Mucosa of gallbladder (tissue), 1 donor: ENCODE data around the gene SPATC1L. TPM values are rescaled to one million over a fixed set of nuclear protein-coding genes. Genes with fewer than 3 reads are reported as not detected.

ENCODE experiments used
- DNase-seq: peaks from one replicate; pipeline ENCODE4 v3.0.0-alpha.2; 2020; ENCODE audit warnings: low spot score
- total RNA-seq: library from RNA; stranded (reverse); gene quantifications from one replicate; pipeline ENCODE4 v1.2.1, GENCODE V29; 2021
- donor health status: DM: no; HTN: no; CAD: no.

SPATC1L gene
- total RNA-seq, 1 donor from 2014 or later: 6.9 TPM

DNA sequence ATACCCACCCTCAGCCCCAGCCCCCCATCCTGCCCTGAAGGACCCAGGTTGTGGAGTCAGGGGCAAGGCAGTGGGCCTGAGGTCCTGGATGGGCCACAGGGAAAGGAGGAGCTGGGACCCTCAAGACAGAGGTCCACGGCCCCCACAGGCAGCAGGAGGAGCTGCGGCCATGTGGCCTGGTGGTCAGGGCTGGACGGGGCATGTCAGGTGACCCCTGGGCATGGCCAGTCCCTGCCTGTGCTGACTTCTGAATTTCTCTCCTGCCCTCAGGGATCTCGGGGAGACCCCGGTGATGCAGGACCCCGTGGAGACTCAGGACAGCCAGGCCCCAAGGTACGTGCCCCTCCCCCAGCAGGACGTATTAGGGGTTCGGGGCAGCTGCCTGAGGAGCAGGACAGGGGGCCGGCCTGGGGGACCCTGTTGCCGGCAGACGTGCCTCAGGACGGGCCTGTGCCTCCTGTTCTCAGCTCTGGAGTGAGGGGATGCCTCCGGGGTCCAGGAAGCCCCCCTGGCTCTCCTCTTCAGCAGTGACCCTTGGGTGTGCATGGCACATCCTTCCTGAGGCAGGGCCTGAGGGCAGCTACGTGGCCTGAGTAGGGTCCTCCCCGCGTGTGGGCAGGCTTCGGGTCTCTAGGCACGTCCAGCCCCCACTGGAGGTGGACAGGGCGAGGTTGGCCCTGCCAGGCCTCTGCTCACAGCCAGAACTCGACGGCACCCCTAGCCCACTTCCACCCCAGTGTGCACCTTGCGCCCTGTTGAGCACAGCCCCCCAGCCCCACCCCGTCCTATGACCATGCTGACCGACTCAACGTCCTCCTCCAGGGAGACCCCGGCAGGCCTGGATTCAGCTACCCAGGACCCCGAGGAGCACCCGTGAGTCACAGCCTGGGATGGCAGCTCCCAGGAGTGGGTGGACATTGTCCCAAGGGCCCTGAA is 62.7 kb downstream of the SPATC1L start:
- no peak for DNase-seq

DNA sequence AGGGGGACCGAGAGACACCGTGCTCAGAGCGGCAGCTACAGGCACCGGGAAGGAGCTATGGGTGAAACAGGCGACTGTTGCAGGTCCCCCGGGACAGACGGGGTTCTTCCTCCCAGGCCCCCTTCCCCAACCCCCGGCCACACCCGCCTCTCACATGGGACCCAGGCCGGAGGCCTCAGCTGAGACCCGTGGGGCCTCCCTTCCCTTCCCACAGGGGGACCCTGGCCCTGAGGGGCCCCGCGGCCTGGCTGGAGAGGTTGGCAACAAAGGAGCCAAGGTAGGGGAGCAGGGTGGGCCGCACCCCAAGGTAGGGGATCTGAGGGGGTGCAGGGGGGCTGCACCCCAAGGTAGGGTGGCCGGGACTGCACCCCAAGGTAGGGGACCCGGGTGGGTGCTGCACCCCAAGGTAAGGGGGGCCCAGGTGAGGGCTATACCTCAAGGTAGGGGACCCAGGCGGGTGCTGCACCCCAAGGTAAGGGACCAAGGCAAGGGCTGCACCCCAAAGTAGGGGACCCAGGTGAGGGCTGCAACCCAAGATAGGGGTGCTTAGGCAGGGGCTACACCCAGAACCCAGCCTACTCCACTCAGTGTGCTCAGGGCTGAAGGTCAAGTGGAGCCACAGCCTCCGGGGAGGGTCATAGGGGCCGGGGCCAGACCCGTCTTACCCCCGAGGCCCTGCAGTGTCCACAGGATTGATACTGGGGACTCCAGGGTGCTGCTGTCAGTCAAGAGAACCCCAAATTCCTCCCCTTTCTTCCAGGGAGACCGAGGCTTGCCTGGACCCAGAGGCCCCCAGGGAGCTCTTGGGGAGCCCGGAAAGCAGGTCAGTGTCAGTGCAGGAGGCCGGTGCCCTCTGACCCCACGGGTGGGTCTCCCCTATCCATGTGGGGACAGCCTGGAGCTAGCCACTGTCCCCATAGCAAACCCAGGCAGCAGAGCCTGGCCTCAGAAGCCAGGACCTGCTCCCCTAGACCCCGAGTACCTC is 63.7 kb downstream of the SPATC1L start:
- no peak for DNase-seq

DNA sequence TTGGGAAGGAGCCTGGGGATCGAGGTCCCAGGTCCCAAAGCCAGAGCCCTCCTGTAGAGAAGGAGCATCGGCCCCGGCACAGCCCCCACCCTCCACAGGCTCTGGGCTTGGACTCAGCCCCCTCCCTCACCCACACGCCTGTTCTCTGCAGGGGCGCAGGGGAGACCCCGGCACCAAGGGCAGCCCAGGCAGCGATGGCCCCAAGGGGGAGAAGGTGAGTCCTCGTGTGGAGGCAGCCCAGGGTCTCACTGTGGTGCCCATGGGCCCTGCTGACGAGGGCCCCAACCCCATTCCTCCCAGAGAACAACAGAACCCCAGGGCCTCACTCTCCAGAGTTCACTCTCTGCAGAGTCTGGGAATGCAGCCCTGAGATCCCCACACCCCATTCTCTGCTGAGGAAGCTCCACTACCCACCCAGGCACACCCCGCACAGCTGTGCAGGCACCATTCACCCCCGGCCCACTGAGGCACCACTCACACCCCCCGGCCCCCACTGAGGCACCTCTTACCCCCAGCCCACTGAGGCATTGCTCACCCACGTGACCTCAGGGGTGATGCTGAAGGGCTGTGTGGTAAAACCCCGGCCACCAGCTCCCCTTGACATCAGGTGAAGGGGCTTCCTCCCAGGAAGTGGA is 64.5 kb downstream of the SPATC1L start:
- no peak for DNase-seq

DNA sequence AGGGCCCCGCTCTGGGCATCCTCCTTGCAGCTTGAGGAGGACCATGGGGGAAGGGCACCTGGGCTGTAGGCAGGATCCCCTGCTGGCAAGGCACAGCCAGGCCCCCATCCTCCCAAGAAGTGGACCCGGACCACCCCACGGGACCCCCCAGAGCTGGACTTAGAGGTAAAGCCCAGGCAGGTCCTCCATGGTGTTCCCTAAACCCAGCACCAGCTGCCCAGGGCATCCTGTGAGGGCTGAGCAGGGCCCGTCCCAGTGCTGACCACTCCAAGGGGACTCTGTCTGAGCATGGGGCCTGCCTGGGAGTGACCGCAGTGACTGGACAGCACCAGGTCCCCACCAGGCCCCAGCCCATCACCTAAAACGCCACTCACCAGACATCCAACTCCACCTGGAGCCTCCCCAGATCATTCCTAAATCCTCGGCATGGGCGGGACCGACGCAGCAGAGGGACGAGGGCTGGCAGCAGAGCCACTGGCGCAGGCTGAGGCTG is 65.1 kb downstream of the SPATC1L start:
- DNase-seq: no peak

DNA sequence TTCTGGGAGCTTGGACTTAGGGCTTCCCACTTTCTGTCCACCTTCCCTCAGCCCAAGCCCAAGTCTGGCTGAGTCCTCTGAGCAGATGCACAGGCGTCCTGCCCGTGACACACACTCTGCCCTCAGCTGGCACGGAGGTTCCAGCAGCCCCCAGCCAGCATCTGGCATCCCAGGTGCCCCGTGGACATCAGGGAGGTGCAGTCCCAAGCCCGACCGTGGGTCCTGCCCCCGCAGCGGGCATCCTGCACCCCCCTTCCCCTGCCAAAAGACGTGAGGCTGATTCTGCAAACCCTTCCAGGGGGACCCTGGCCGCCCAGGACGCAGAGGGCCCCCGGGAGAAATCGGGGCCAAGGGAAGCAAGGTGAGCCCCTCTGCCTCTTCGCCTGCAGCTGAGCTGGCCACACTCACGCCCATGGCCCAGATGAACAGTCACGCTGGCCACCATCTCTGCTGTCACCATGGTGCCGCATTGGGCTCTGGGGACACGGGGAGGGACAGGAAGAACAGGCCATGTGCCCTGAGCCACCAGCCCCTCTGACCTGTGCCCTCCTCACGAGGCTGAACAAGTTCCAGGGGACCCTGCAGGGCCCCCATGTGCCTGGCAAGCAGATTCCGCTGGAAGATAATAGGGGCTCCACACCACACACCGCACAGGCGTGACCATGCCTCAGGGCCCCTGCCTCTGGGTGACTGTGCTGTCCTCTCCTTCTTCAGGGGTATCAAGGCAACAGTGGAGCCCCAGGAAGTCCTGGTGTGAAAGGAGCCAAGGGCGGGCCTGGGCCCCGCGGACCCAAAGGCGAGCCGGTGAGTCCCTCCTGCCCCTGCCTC is 65.7 kb downstream of the SPATC1L start:
- no peak for DNase-seq

DNA sequence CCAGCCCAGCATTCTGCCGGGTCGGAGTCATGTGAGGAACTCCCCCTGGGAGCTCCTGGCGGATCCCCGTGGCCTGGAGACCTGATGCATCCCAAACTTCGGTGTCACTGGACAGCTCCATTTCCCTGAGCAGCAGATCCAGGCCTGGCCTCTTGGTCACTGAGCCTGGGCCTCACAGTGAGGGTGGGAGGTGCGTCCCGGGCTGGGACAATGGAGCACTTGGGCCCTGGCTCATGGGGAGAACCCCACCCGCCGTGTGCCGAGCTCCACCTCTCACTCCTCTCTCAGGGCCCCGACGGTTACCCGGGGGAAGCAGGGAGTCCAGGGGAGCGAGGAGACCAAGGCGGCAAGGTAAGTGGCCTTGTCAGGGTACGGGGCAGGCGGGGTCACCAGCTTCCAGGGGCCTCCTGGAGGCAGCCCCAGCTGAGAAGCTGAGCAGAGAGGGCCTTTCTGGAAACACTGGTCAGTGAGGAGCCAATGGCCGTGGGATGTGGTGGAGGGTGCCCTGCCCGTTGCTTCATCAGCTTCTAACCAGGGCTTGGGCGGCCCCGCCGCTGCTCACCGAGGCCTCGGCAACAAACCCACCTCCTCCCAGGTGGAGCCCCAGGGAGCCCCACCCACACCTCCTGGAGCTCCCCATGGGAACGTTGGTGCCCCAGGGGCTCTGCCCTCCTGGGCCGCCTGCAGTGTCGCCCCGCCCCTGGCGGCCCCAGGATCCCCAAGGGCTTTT is 66.5 kb downstream of the SPATC1L start:
- no peak for DNase-seq

DNA sequence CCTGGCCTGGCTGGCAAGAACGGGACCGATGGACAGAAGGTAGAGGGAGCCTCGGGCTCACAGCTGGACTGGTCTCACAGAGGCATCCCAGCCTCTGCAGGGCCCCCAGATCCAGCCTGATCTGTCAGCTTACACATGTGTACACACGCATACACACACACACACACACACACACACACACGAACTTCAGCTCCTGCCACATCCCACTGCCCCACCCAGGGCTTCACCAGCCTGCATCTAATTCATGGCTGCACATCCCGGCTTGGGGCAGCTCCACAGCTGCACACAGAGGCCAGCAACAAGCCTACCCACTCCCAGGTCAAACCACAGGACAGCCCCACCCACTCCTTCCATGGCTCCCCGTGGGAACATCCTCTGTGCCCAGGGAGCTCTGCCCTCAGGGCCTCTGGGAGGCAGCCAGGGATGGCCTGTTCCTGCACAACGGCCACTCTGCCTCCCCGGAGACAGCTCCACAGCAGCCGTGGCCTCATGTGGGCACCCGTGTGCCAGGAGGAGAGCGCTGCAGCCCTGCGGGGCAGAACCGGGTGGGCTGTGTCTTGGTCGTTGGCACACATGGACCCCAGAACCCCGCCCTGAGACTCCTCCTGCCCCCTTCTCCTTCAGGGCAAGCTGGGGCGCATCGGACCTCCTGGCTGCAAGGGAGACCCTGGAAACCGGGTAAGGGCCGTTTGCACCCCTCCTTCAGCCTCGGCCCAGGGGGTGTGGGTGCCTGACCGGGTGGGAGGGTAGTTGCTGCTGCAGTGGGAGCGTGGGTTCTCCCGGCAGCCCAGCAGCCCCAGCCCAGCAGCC is 67.3 kb downstream of the SPATC1L start:
- DNase-seq: no peak

DNA sequence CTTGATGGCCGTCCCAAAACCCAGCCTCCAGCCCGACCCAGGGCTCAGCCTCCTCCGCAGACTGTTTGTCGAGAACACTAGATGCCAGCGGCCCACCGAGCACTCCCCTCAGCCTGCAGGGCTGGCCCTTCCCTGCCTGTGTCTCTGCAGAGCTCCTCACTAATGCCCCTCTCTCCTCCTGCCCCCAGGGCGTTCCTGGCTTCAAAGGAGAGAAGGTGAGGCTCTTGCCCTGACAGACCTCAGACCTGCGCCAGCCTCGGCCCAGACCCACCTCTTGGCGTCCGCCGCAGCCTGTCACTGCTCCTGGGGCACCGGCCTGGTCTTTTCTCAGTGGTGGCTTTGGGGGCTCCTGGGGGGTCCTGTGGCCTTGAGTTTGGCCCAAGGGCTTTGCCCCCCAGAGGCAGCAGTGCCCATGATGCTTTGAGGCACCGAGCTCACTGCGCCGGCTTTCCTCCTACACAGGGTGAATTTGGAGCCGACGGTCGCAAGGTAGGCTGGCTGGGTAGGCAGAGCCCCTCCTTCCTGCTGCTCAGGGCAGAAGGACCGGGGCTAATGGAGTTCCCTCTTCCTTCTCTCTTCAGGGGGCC is 68.0 kb downstream of the SPATC1L start:
- no peak for DNase-seq

DNA sequence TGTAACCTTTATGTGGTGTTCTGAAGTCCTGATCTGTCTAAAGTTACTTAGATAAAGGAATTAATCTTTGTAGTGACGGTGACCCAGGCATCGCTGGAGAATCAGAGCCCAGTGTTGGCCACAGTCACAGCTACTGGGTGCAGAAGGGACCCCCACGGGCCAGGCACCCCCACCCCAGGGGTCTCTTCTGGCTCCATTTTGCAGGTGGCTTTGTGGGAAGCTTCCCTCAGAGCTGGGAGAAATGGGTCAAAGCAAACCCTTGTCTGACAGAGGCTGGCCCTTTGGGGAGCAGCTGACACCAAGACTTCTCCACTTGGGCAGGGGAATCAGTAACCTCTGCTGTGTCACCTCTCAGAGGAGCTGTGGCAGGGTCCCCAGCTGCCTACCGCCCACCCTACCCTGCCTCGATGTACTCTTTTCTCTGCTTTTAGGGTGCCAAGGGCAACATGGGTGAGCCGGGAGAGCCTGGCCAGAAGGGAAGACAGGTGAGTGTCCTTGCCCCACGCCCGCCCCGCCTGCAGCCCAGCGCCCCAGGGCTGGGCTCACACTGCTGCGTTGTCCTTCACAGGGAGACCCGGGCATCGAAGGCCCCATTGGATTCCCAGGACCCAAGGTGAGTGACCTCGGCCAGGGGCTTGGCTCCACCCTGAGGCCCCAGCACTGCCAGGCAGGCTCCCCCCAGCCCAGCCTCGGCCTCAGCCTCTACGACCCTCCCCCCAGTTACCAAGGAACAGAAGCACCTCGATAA is 68.6 kb downstream of the SPATC1L start:
- no peak for DNase-seq

DNA sequence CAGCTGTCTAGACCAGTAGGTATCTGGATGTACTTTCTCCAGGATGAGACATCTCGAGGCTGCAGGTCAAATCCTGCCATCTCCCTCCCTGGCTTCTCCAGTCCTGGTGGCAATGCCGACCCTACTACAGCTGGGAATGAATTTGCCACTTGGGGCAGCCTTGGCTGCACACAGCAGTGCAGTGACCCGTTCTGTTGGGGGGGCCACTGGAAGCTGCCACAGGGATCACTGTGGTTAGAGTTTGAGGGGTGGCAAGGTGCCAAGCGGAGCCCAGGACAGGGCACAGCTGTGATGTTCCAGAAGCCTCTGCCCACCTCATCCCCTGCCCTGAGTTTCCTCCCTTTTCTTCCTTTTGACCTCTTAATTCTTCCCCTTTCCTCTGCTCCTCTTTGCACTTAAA is 69.3 kb downstream of the SPATC1L start:
- DNase-seq: no peak

DNA sequence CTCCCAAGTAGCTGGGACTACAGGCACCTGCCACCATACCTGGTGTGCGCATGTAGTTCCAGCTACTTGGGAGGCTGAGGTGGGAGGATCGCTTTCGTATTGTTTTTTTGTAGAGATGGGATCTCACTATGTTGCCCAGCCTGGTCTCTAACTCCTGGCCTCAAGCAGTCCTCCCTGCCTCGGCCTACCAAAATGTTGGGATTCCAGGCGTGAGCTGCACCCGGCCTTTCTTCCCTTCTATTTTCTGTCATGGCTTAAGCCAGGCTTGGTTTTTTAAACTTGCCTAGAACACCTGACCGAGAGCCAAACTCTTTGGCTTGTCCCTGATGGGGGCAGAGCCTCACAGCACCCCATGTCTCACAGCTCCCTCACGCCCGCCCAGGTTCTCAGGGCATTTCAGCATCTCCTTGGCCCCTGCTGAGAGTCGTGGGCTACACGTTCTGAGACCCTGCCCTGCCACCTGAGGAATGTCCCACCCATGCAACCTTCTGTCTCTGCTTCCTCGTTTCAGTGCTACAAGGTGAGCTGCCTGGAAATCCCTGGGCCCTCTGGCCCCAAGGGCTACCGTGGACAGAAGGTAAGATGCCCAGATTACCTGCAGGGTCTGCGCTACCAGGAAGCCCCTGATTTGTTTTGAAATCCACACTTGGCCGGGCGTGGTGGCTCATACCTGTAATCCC is 70.6 kb downstream of the SPATC1L start:
- no peak for DNase-seq

DNA sequence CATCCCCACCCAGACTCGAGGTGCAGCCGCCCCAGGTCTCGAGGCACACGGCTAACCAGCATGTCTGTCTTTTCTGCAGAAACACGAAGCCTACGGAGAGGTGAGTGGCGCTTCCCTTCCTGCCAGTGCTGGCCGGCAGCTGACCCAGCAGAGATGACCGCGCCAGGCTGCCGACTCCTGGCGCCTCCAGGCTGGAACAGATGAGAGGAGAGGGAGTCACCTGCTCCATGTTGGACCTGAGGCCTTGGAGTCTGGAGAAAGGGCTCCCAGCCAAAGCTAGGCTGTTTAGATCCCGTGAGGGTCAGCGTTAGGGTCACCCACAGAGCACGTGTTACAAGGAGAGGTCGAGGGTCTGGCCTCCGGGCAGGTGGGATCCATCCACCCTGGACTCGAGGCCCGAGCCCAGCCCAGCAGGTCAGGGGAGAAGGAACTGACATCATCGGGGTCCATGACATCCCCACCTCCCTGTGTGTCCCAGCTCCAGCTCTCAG is 71.5 kb downstream of the SPATC1L start:
- no peak for DNase-seq

DNA sequence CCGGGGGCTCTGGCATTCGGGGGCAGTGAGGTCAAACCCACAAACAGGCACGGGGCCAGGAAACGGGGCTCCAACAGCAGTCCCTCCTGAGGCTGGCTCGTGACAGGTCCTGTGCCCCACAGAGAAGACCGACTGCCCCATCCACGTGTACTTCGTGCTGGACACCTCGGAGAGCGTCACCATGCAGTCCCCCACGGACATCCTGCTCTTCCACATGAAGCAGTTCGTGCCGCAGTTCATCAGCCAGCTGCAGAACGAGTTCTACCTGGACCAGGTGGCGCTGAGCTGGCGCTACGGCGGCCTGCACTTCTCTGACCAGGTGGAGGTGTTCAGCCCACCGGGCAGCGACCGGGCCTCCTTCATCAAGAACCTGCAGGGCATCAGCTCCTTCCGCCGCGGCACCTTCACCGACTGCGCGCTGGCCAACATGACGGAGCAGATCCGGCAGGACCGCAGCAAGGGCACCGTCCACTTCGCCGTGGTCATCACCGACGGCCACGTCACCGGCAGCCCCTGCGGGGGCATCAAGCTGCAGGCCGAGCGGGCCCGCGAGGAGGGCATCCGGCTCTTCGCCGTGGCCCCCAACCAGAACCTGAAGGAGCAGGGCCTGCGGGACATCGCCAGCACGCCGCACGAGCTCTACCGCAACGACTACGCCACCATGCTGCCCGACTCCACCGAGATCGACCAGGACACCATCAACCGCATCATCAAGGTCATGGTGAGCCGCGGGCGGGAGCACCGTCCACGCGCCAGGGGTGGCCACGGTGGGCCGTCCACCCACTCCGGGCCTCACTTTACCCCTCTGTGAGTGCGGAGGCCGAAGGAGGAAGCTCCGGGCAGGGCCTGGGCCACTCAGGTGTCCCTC is 72.2 kb downstream of the SPATC1L start:
- no peak for DNase-seq

DNA sequence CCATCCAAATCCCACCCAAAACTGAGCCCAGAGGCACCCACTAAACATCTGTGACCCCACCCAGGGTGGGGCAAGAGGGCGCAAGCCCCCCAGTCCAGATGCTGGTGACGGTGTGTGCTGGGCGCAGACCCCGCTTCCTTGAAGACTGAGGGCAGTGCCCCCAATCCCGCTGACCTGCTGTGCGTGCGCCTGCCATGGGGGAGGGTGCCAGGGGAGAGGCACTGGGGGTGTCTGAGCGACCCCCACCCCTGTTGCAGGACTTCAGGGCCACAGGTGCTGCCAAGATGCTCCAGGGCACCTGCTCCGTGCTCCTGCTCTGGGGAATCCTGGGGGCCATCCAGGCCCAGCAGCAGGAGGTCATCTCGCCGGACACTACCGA is 73.1 kb downstream of the SPATC1L start:
- no peak for DNase-seq
